ENCODE data around the gene GRK4.

- TF ChIP-seq, protein P1, sequence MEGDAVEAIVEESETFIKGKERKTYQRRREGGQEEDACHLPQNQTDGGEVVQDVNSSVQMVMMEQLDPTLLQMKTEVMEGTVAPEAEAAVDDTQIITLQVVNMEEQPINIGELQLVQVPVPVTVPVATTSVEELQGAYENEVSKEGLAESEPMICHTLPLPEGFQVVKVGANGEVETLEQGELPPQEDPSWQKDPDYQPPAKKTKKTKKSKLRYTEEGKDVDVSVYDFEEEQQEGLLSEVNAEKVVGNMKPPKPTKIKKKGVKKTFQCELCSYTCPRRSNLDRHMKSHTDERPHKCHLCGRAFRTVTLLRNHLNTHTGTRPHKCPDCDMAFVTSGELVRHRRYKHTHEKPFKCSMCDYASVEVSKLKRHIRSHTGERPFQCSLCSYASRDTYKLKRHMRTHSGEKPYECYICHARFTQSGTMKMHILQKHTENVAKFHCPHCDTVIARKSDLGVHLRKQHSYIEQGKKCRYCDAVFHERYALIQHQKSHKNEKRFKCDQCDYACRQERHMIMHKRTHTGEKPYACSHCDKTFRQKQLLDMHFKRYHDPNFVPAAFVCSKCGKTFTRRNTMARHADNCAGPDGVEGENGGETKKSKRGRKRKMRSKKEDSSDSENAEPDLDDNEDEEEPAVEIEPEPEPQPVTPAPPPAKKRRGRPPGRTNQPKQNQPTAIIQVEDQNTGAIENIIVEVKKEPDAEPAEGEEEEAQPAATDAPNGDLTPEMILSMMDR (conservative IDR thresholded peaks at IDR 0.05; ENCODE audit: low read depth, low read length) = no peak
- no peak for TF ChIP-seq POLR2A (IDR thresholded peaks at IDR 0.05; ENCODE audit: low read depth, low read length)
- TF ChIP-seq CEBPB (IDR thresholded peaks at IDR 0.05; ENCODE audit: low read depth, low read length) = no peak
- TF ChIP-seq NFE2L2 (IDR thresholded peaks at IDR 0.05; ENCODE audit: low read depth, low read length) = no peak
Measured at GRCh38 chr4:3059943-3060342, 96.6 kb downstream of the GRK4 start.
